Fibroblast of gingiva (primary cell): ENCODE results near the gene PLA2G6.
A peak's percentile ranks its signal among the peaks of the same experiment; 100 is the strongest.
"Not testable (repeated sequence)": the region's sequence is repeated elsewhere in the genome, so short reads cannot be mapped to it uniquely, and the experiment has no call there.

Source experiments
- DNase-seq: peaks from one replicate; pipeline ENCODE4 v3.0.0-alpha.2; 2011; ENCODE audit warnings: low read depth

The PLA2G6 gene

DNA sequence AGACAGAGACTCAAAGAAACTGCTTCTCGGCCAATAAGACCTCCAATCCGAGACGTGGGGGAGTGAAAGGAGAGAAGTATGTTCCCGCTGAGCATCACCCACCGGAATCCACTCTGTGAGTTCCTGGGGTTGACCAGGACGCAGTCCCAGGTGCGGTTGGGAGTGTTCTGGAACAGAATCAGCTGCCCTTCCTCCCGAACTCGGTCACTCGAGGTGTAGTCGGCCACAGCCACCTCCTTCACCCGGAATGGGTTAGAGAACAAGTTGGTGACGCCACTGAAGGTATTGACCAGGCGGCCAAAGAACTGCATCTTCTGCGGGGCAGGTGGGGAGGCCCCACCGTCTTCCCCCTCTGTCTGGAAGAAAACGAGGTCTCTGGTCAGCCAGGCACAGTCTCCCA, 12.5 kb downstream of the PLA2G6 start:
- DNase-seq, result no peak

DNA sequence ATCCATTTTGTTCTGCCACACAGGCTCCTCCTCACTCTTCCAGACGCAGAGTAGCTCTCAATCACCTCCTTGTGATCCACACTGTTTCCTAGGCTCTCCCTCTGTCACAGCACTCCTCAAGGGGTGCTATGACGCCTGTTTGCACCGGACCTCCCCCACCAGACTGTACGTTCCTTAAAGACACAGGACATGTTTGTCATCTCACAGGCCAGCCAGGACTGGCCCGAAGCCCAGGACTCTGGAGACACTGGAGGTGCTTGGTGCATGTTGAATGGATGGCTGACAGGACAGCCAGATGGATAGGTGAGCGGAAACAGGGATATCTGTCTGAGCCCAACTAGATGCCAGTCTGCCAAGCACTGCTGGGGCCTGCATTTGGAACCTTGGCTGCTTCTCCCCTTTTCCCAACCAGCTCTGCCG, 13.6 kb downstream of the PLA2G6 start:
- DNase-seq, result no peak

DNA sequence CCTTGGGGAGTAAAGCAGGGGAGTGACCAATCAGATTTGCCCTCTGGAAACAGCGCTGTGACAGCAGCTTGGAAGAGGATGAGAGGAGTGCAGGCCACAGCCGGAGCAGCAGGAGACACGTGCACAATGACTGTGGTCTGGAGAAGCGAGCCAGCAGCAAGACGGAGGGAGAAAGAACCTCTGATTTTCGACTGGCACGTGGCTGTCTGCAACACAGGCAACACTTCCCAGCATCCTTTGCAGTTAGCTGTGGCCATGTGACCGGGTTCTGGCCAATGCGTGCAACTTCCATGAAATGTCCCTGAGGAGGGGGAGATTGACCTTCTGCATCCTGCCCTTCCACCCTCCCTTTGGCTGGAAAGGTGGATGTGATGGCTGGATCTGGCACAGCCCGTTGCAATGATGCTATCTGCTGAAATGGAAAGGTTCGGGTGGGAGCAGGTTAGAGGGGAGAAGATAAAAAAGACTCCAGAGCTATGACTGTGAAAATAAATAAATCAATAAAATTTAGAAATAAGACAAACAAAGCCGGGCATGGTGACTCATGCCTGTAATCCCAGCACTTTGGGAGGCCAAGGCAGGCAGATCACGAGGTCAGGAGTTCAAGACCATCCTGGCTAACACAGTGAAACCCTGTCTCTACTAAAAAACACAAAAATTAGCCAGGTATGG, 15.6 kb downstream of the PLA2G6 start:
- no peak for DNase-seq

- DNase-seq, result no peak
These were observed 17.1 kb downstream of the PLA2G6 start for GRCh38 chr22:38164551-38164918.

- DNase-seq, result no peak
These were observed 17.6 kb downstream of the PLA2G6 start for GRCh38 chr22:38163844-38164550.

- DNase-seq, result no peak
These were observed 18.5 kb downstream of the PLA2G6 start for GRCh38 chr22:38162881-38163843.

DNA sequence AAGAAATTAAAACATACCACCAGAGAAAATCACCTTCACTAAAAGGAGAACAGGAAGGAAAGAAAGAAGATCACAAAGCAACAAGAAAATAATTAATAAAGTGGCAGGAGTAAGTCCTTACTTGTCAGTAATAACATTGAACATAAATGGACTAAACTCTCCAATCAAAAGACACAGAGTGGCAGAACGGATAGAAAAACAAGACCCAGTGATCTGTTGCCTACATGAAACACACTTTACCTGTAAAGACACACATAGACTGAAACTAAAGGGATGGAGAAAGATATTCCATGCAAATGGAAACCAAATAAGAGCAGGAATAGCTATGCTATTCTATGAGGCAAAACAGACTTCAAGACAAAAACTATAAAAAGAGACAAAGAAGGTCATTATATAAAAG, 25.9 kb downstream of the PLA2G6 start:
- no peak for DNase-seq

- DNase-seq, result not testable (repeated sequence)
These were observed 27.1 kb downstream of the PLA2G6 start for GRCh38 chr22:38154563-38154915.

- no peak for DNase-seq
These were observed 27.6 kb downstream of the PLA2G6 start for GRCh38 chr22:38153821-38154562.

GRCh38 chr22:38151126-38151500, 30.5 kb downstream of the PLA2G6 start:
- no peak for DNase-seq

DNA sequence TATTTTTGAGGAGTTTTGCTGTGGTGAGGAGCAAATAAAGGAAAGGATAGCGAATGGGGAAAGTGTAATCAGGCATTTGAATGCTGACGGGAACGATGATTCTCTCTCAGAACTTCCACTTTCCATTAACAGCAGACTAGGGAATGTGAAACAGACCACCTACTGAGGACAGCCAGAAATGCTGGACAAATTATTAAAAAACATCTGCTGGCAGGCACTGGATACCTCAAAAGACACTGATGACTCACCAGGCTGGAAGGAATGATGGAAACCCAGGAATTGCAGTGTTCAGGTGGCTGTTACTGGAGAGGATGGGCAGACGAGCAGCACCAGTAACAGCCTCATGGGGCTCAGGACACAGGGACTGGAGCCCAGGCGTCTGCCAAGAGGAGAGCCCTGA, 33.4 kb downstream of the PLA2G6 start:
- DNase-seq, result peak; percentile 26

DNA sequence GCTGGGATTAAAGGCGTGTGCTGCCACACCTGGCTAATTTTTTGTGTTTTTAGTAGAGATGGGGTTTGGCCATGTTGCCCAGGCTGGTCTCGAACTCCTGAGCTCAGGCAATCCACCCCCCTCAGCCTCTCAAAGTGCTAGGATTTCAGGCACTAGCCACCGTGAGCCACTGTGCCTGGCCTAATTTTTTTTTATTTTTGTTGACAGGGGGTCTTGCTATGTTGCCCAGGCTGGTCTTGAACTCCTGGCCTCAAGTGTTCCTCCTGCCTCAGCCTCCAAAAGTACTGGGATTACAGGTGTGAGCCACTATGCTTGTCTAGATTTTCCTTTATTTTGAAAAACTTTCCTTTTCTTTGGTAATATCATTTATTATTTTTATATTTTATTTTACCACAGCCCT, 35.5 kb downstream of the PLA2G6 start:
- DNase-seq, result not testable (repeated sequence)

- no peak for DNase-seq
These were observed 37.6 kb downstream of the PLA2G6 start for GRCh38 chr22:38144025-38144405.

GRCh38 chr22:38142606-38143005, 39.0 kb downstream of the PLA2G6 start:
- no peak for DNase-seq

DNA sequence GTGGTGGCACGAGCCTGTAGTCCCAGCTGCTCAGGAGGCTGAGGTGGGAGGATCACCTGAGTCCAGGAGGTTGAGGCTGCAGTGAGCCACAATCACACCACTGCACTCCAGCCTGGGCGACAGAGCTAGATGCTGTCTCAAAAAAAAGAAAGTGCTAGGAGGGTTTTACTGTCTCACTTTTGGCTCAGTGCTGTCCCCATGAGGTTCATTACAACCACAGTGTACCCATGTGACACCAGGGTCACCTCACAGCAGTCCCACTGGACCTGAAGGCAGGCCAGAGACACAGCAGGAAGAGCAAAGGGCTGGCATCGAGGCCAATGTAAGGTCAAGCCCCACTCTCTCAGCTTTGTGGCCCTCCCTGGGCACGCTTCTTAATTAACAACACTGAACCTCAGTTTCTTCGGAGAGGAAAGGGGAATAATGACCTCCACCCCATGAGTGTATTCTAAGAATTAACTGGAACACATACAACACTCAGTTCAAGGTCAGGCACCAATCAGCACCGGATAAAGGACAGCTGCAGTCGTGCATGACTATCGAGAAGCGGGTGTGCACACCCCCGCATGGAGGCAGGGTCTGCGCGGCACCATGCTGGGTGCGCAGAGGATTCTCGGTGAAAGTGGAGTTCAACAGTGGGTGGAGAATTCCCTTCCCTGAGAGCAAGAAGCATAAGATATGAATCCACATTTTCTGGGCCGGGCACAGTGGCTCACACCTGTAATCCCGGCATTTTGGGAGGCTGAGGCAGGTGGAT, 40.2 kb downstream of the PLA2G6 start:
- DNase-seq, result no peak

DNA sequence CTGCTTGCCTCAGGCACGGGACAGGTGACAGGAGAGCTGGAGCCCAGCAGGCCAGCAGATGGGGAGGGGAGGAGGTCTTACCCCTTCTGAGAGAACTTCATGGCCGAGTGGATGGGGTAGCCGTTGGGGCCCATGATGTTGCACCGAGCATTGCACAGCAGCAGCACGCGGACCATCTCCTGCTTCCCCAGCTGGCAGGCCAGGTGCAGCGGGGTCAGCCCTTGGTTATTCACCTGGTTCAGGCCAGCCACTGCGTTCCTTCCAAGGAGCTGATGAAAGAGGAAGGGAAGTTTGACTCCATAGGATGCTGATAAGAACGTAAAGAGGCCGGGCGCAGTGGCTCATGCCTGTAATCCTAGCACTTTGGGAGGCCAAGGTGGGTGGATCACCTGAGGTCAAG, 41.7 kb downstream of the PLA2G6 start:
- DNase-seq, result no peak

GRCh38 chr22:38138961-38139360, 42.7 kb downstream of the PLA2G6 start:
- DNase-seq, result no peak

- no peak for DNase-seq
These were observed 43.5 kb downstream of the PLA2G6 start for GRCh38 chr22:38137876-38138687.

- DNase-seq, result peak; percentile 70
These were observed 45.0 kb downstream of the PLA2G6 start for GRCh38 chr22:38136607-38137006.

DNA sequence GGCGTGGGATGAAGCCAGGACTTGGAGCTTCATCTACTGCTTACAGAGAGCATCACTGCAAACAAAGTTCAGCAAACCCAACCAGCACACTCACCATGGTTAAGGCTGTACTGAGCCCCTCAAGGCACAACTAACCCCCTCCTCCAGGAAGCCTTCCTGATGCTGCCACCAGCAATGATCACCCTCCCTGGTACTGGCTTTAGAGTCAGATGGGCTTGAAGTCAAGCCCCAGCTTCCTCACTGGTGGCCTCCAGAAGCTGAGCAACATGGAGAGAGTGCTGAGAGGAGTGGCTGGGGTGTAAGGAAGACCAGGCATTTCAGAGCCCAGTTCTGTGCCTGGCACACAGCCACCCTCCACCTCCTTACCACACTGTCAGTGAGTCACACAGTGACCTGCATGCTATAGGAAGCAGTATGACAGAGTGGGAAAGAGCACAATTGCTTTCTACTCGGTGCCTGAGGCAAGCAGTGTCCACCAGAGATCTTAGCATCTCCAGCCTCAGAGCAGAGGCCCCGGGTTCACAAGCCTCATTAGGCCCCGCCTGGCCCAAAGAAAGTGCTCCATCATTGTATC, 46.4 kb downstream of the PLA2G6 start:
- peak; percentile 71 for DNase-seq
